Smooth muscle cell (in vitro differentiated cells): ENCODE data around the gene HS1BP3. TPM values are rescaled to one million over a fixed set of nuclear protein-coding genes. Genes with fewer than 3 reads are reported as not detected.

ENCODE experiments used
- DNase-seq: peaks from one replicate; lab custom pipeline; 2025; ENCODE audit not compliant: unreplicated experiment; lab: John Stamatoyannopoulos, UW
- H2AFZ ChIP-seq: fragments of 200-600 bp; sonication (generic); 2 replicates; pipeline ENCODE4 v1.6.0; 2016; ENCODE audit warnings: antibody characterized with exemption, low read depth, mild to moderate bottlenecking
- H3F3A ChIP-seq: fragments of 200-600 bp; sonication (generic); 2 replicates; pipeline ENCODE4 v1.6.0; 2017; ENCODE audit warnings: antibody characterized with exemption, low read depth
- H3K27ac ChIP-seq: fragments of 200-600 bp; sonication (generic); 2 replicates; pipeline ENCODE4 v1.5.1; 2016; ENCODE audit warnings: low read depth, mild to moderate bottlenecking
- H3K27me3 ChIP-seq: fragments of 200-600 bp; sonication (generic); 2 replicates; pipeline ENCODE4 v1.6.1; 2016; ENCODE audit warnings: low read depth, mild to moderate bottlenecking
- H3K36me3 ChIP-seq: fragments of 200-600 bp; sonication (generic); 2 replicates; pipeline ENCODE4 v1.5.1; 2016; ENCODE audit warnings: low read depth
- H3K4me1 ChIP-seq: fragments of 200-600 bp; sonication (generic); 2 replicates; pipeline ENCODE4 v1.5.1; 2016; ENCODE audit warnings: low read depth
- H3K4me2 ChIP-seq: fragments of 200-600 bp; sonication (generic); 2 replicates; pipeline ENCODE4 v1.6.0; 2016; ENCODE audit warnings: mild to moderate bottlenecking
- H3K4me3 ChIP-seq: fragments of 200-600 bp; sonication (generic); 2 replicates; pipeline ENCODE4 v1.5.1; 2016; ENCODE audit warnings: mild to moderate bottlenecking
- H3K79me2 ChIP-seq: fragments of 200-600 bp; sonication (generic); 2 replicates; pipeline ENCODE4 v1.6.0; 2016; ENCODE audit warnings: low read depth, mild to moderate bottlenecking
- H3K9ac ChIP-seq: fragments of 200-600 bp; sonication (generic); 2 replicates; pipeline ENCODE4 v1.6.0; 2016; ENCODE audit warnings: low read depth
- H3K9me3 ChIP-seq: fragments of 200-600 bp; sonication (generic); replicated peaks from 2 replicates; pipeline ENCODE4 v1.5.1; 2016; ENCODE audit warnings: low read depth
- H4K20me1 ChIP-seq: fragments of 200-600 bp; sonication (generic); 2 replicates; pipeline ENCODE4 v1.6.0; 2016; ENCODE audit warnings: low read depth
- WGBS: methylation state at CpG from one replicate; pipeline ENCODE4 v1.1.7; 2016; ENCODE audit warnings: low lambda C conversion rate; 5-methylcytosine and 5-hydroxymethylcytosine counted together
- polyA plus RNA-seq: library from polyadenylated mRNA; unstranded; fragments of >200 nt; fragmentation: Nextera tagmentation; extraction: Ambion mirVana; gene quantifications from 2 replicates; pipeline ENCODE4 v1.2.1, GENCODE V29; 2016
- total RNA-seq: library from RNA; depleted of rRNA; stranded (reverse); fragments of >200 nt; gene quantifications from 2 replicates; pipeline ENCODE4 v1.2.3, GENCODE V29; 2014
- TF ChIP-seq, protein P1 (sequence below): fragments of 200-600 bp; sonication (generic); IDR thresholded peaks from 2 replicates; pipeline ENCODE4 v1.5.1; 2017; ENCODE audit warnings: borderline replicate concordance, mild to moderate bottlenecking, antibody characterized with exemption; ENCODE audit not compliant: insufficient read depth, poor library complexity, severe bottlenecking

The HS1BP3 gene
- total and polyA plus RNA-seq, 2 experiments from 2014 or later = 9.3 to 20.4 TPM

- Histone ChIP-seq H3F3A (no peaks in the 10 kb centered on the region), H3K36me3 (no peaks in the 10 kb centered on the region), H3K9me3 (no peaks in the 10 kb centered on the region), H3K4me3 (no peak overlapping the region), H3K9ac (no peak overlapping the region), H3K4me2 (no peak overlapping the region), H2AFZ (no peak overlapping the region), H4K20me1 (peaks cover 19% of the 10 kb centered on the region), H3K27me3 (no peaks in the 10 kb centered on the region), H3K4me1 (peaks cover 4% of the 10 kb centered on the region), H3K27ac (no peak overlapping the region), H3K79me2 (peaks cover 7% of the 10 kb centered on the region)
- TF ChIP-seq, protein P1, sequence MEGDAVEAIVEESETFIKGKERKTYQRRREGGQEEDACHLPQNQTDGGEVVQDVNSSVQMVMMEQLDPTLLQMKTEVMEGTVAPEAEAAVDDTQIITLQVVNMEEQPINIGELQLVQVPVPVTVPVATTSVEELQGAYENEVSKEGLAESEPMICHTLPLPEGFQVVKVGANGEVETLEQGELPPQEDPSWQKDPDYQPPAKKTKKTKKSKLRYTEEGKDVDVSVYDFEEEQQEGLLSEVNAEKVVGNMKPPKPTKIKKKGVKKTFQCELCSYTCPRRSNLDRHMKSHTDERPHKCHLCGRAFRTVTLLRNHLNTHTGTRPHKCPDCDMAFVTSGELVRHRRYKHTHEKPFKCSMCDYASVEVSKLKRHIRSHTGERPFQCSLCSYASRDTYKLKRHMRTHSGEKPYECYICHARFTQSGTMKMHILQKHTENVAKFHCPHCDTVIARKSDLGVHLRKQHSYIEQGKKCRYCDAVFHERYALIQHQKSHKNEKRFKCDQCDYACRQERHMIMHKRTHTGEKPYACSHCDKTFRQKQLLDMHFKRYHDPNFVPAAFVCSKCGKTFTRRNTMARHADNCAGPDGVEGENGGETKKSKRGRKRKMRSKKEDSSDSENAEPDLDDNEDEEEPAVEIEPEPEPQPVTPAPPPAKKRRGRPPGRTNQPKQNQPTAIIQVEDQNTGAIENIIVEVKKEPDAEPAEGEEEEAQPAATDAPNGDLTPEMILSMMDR = no peak
- WGBS = 98% methylated on average over 14 of the region's 14 CpGs
- DNase-seq = no peak
Observed at GRCh38 chr2:20645301-20645701, 5.6 kb downstream of the HS1BP3 start.

- TF ChIP-seq, protein P1 = no peak
- Histone ChIP-seq H4K20me1 (peaks cover 12% of the 10 kb centered on the region), H2AFZ (no peak overlapping the region), H3K4me3 (no peak overlapping the region), H3F3A (no peaks in the 10 kb centered on the region), H3K4me2 (no peak overlapping the region), H3K27me3 (no peaks in the 10 kb centered on the region), H3K36me3 (no peaks in the 10 kb centered on the region), H3K9ac (no peak overlapping the region), H3K79me2 (no peaks in the 10 kb centered on the region), H3K9me3 (no peaks in the 10 kb centered on the region), H3K27ac (no peak overlapping the region), H3K4me1 (no peaks in the 10 kb centered on the region)
- no peak for DNase-seq
- WGBS = 87% methylated on average over 3 of the region's 3 CpGs
Observed at GRCh38 chr2:20643826-20644225, 7.1 kb downstream of the HS1BP3 start.

- Histone ChIP-seq H3F3A (no peaks in the 10 kb centered on the region), H4K20me1 (peaks cover 5% of the 10 kb centered on the region), H3K9me3 (no peaks in the 10 kb centered on the region), H3K4me1 (no peaks in the 10 kb centered on the region), H3K4me3 (no peak overlapping the region), H3K79me2 (no peaks in the 10 kb centered on the region), H3K27me3 (no peaks in the 10 kb centered on the region), H2AFZ (no peak overlapping the region), H3K4me2 (no peak overlapping the region), H3K36me3 (no peaks in the 10 kb centered on the region), H3K9ac (no peak overlapping the region), H3K27ac (no peak overlapping the region)
- DNase-seq = no peak
- WGBS = 84% methylated on average over 7 of the region's 7 CpGs
- TF ChIP-seq, protein P1 = no peak
Observed at GRCh38 chr2:20643060-20643459, 7.8 kb downstream of the HS1BP3 start.

DNA sequence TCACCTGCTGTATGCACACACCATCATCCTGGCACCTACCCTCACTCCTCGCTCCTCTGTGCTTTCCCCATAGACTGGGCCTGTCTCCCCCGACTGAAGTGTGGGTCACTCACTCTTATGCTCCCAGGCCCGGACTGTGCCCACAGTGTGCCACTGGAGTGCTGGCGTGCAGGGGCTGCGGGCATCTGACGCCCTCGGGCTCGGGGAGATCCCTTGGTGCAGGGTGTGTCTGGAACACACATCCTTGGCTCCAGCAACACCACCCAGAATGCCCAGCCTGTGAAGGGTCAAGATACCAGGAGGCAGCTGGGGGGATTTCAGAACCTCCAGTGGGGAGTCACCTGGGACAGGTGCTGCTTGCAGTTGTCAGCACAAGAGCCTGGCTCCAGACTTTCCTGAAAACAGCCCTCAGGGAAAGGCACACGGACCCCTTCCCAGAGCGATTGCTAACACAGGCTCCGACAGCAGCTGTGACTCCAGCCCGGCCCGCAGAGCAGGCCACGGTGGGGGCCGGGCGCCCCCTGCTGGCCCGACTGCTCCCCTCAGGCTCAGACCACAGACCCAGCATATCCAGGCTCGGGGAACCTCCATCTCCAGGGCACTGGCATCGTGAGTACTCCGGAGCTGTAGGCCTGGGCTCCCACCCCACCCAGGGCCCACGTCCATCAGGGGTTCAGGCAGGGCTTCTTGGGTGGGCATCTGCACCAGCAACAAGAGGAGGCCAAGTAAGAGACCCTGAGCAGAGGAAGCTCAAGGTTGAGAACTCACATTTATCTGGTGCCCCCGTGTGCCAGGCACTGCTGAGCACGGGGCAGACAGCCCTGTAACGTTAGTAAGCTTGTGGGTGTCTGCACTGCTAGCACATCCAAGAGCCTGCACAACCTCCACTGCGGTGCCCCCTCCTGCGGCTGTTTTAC is 8.6 kb downstream of the HS1BP3 start:
- H2AFZ ChIP-seq = no peak overlapping the region
- WGBS = 47% methylated on average over 26 of the region's 26 CpGs
- no peak overlapping the region for H3K27ac ChIP-seq

More for the DNA sequence above, 8.6 kb downstream of the HS1BP3 start:
- H3K9ac ChIP-seq = no peak overlapping the region
- TF ChIP-seq, protein P1 = peak; percentile 88
- H3K36me3 ChIP-seq = no peaks in the 10 kb centered on the region
- H3K4me2 ChIP-seq = no peak overlapping the region
- H3K9me3 ChIP-seq = no peaks in the 10 kb centered on the region
- H3K4me3 ChIP-seq = no peak overlapping the region
- peak; percentile 37 for DNase-seq
- H3K79me2 ChIP-seq = no peaks in the 10 kb centered on the region
- H3K27me3 ChIP-seq = no peaks in the 10 kb centered on the region
- no peaks in the 10 kb centered on the region for H3K4me1 ChIP-seq
- peaks cover 5% of the 10 kb centered on the region for H4K20me1 ChIP-seq
- H3F3A ChIP-seq = no peaks in the 10 kb centered on the region
